ENCODE measurements around the gene CENPN. TPM values are rescaled to one million over a fixed set of nuclear protein-coding genes. Genes with fewer than 3 reads are reported as not detected.

Gene CENPN
- total and polyA plus RNA-seq, 10 donors = 2.2 to 12.7 (median 6.2) TPM

DNA sequence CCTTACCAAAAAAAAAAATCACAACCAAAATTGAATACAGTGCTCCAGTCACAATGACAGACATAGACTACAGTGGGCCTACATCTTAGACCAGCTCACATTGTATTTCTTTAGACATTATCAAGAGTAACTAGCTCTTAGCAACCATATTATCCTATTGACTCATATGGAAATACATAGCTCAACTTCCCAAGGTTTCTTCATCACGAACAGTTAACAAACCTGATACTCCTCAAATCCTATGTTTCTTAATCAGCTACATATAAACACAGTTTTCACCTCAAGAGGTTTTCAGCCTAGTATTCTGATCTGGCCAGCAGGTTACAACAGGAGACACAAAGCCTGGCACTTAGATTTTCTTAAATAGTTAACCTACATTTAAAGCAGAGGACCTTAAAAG is 30.1 kb upstream of the CENPN start:
- H3K4me3 ChIP-seq = no peak overlapping the region
- WGBS, 5 donors = 85 to 100% (median 94%) methylated on average over 1 of the region's 1 CpG

DNA sequence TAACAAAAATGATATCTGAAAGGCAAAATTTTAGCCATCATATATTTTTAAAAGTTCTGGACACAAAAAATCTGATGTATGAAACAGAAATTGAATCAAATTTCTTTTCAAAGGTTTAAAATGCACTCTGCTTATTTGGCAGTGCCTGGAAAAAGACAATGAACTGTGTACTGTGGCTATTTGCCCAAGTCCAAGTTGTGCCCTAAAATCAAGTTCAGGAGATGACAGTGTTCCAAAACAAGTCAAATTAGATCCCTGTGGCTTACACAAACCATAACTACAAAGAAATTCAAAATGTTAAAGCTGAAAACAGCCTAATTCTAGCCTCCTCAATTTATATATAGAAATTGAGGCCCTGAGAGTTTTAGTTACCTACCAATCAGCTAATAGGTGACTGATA is 25.9 kb upstream of the CENPN start:
- no peak overlapping the region for H3K4me3 ChIP-seq
- no peaks in the 10 kb centered on the region for H3K27me3 ChIP-seq (replicated peaks in 1 of 7)
- H3K27ac ChIP-seq = no peak overlapping the region
- H3K9me3 ChIP-seq = no peaks in the 10 kb centered on the region
- peaks cover 0 to 47% (median 25%) of the 10 kb centered on the region in 6 donors for H3K36me3 ChIP-seq
- TF ChIP-seq POLR2A (IDR thresholded peaks at IDR 0.05) = no peak
- DNase-seq = no peak
- intact Hi-C loops (cut with DNase I; ENCODE audit: low total_unique reads) = no loop called here
- H3K4me1 ChIP-seq = no peaks in the 10 kb centered on the region

More for the DNA sequence above, 30.1 kb upstream of the CENPN start:
- intact Hi-C loops (cut with DNase I; ENCODE audit: low total_unique reads) = no loop called here
- Histone ChIP-seq H3K9me3 (no peaks in the 10 kb centered on the region), H3K4me1 (no peaks in the 10 kb centered on the region), H3K27ac (no peak overlapping the region), H3K27me3 (replicated peaks in 1 of 7) (no peaks in the 10 kb centered on the region), H3K36me3 (peaks cover 0 to 81% (median 38%) of the 10 kb centered on the region in 6 donors)
- no peak for DNase-seq
- TF ChIP-seq POLR2AphosphoS5 (IDR thresholded peaks at IDR 0.05) = no peak
- TF ChIP-seq, protein P1, sequence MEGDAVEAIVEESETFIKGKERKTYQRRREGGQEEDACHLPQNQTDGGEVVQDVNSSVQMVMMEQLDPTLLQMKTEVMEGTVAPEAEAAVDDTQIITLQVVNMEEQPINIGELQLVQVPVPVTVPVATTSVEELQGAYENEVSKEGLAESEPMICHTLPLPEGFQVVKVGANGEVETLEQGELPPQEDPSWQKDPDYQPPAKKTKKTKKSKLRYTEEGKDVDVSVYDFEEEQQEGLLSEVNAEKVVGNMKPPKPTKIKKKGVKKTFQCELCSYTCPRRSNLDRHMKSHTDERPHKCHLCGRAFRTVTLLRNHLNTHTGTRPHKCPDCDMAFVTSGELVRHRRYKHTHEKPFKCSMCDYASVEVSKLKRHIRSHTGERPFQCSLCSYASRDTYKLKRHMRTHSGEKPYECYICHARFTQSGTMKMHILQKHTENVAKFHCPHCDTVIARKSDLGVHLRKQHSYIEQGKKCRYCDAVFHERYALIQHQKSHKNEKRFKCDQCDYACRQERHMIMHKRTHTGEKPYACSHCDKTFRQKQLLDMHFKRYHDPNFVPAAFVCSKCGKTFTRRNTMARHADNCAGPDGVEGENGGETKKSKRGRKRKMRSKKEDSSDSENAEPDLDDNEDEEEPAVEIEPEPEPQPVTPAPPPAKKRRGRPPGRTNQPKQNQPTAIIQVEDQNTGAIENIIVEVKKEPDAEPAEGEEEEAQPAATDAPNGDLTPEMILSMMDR (IDR thresholded peaks at IDR 0.05 in 8 of 11, conservative IDR thresholded peaks at IDR 0.05 in 3 of 11) = no peak
- TF ChIP-seq POLR2A (IDR thresholded peaks at IDR 0.05) = no peak

DNA sequence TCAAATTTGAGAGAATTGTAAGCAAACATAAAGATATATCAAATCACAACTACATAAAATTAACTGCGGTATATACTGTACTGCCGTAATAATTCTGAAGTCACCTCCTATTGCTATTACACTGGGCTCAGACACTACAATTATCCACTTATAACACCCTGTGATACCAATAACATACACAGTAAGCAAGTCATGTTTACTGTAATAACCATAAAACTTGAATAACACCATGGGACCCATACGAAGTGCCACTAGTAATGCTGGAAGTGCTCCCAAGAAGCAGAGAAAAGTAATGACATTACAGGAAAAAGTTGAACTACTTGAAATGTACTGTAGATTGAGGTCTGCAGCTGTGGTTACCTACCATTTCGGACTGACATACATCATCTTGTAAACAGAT is 24.4 kb upstream of the CENPN start:
- H3K4me3 ChIP-seq = no peak overlapping the region
- H3K27ac ChIP-seq = no peak overlapping the region
- DNase-seq = no peak
- no peak for TF ChIP-seq POLR2AphosphoS5 (IDR thresholded peaks at IDR 0.05)
- TF ChIP-seq, protein P1 (IDR thresholded peaks at IDR 0.05 in 8 of 11, conservative IDR thresholded peaks at IDR 0.05 in 3 of 11) = no peak
- TF ChIP-seq POLR2A (IDR thresholded peaks at IDR 0.05) = no peak
- peaks cover 0 to 7% (median 0%) of the 10 kb centered on the region in 6 donors for H3K4me1 ChIP-seq
- H3K36me3 ChIP-seq = peaks cover 0 to 37% (median 20%) of the 10 kb centered on the region in 6 donors
- H3K9me3 ChIP-seq = no peaks in the 10 kb centered on the region
- intact Hi-C loops (cut with DNase I; ENCODE audit: low total_unique reads) = no loop called here
- H3K27me3 ChIP-seq (replicated peaks in 1 of 7) = no peaks in the 10 kb centered on the region
- WGBS, 5 donors = 70 to 74% (median 74%) methylated on average over 4 of the region's 4 CpGs

DNA sequence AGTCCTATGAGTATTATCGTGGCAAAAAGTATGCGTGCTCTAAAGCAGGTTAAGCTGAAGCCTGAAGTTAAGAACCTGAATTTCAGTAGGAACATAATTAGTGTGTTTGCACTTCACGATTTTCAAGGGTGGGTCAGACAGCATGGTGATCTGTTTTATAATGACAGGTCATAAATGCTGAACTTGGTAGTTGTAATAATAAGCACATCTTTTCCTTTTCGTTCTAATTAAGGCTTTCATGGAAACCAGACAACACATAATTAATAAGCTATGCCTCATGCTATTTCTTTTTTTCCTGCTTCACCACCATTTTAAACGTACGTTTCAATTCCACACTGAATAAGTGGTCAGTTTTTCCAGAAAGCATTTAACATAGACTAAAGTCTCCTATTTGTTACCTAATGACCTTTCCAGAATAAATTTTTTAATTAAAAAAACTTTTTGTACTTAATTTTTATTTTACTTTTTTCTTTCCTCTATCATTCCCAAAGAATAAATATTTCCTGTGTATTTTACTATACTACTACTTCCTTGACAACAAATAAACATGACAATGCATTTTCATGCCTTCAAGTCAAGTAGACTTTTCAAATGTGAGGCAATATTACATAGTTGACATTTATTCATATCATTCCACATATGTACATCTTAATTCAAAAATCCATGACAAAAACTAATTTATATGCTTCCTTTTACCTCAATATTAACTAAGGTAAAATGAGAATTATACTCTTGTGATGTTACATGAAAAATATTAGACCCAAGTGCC is 22.7 kb upstream of the CENPN start:
- H3K27ac ChIP-seq = no peak overlapping the region
- DNase-seq = no peak
- H3K9me3 ChIP-seq = no peaks in the 10 kb centered on the region
- H3K4me3 ChIP-seq = no peak overlapping the region
- no peaks in the 10 kb centered on the region for H3K27me3 ChIP-seq (replicated peaks in 1 of 7)
- H3K4me1 ChIP-seq = peaks cover 0 to 7% (median 0%) of the 10 kb centered on the region in 6 donors
- 86 to 92% (median 90%) methylated on average over 6 of the region's 6 CpGs for WGBS, 5 donors
- TF ChIP-seq, protein P1 (IDR thresholded peaks at IDR 0.05 in 8 of 11, conservative IDR thresholded peaks at IDR 0.05 in 3 of 11) = no peak
- TF ChIP-seq POLR2AphosphoS5 (IDR thresholded peaks at IDR 0.05) = no peak
- no peak for TF ChIP-seq POLR2A (IDR thresholded peaks at IDR 0.05)
- intact Hi-C loops (cut with DNase I; ENCODE audit: low total_unique reads) = no loop called here
- peaks cover 0 to 27% (median 8%) of the 10 kb centered on the region in 6 donors for H3K36me3 ChIP-seq
